NCI-H82 treated with DMSO at 0.1 percent for 48 hours (cell line): ENCODE data around the gene SPATC1L.
"Not testable (repeated sequence)": the region's sequence is repeated elsewhere in the genome, so short reads cannot be mapped to it uniquely, and the experiment has no call there.

ENCODE experiments used
- DNase-seq: peaks from one replicate; lab custom pipeline; 2025; ENCODE audit not compliant: unreplicated experiment; lab: John Stamatoyannopoulos, UW

SPATC1L gene

DNA sequence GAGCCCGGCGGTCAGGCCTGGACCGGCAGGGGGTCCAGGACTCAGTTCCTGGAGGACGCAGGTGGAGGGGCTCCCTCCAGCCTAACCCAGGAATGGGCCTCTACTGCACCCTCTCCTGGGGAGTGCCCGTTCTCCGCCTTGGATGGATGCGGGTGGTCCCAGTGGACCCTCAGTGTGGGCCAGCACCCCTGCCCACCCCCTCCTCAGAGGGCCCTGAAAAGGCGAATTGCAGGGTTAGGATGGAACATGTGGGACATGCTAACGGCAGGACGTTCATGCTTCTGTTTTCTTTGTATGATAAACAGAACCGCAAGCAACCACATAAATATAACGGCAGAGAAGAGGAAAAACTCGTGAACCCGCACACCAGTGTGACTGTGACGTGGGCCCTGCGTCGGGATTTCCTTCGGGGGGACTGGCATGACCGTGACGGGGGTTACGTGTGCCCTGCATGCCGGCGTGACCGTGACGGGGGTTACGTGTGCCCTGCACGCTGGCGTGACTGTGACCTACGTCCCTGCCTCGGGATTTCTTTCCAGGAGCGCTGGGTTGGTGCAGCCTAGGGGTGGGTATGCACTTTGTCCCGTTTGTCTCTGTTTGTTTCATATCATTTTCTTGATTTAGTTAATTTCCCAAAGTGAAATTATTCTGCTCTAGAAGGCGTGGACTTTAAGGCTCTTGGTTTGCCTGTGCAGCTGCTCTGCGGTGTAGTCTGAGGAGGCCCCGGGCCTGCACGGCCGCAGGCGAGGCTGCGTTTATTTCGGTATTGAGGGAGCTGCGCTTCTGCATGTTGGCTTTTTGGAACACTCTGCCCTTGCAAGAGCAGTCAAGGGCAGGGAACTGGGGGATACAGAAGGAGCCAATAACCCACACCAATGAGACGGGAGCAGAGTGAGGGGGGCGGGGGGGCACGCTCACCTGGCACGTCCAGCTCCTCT lies 32.0 kb downstream of the SPATC1L start:
- DNase-seq = no peak

DNA sequence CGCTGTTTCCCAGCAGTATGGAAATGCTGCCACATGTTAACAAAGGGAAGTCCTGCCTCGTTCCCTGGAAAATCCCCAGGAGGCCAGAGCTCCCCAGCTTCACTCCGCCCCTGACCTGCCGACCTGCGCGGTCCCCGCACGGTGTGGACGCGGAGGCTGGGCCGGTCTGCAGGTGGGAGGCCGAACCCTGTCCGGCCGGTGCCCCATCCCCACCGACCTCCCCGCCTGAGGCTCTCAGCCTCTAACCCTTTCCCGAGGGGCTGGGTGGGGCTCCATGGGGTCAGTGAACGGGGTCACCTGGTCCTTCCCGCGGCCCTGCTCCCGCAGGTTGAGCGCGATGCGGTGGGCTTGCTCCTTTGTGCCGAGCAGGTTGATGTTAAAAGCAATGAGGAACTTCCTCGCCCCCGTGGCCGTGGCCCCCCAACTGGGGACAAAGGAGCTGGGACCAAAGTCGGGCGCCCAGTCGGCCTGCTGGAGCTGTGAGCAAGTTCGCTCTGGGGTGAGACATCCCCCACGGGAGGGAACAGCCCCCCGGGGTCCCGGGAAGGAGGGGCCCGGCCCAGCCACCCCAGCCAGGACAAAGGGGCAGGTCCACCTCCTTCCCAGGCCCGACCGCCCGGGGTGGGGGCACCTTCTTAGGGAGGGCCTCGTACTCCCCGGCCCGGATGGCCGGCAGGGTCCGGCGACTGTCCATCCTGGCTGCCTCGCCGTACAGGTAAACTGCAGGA lies 32.8 kb downstream of the SPATC1L start:
- DNase-seq = no peak

DNA sequence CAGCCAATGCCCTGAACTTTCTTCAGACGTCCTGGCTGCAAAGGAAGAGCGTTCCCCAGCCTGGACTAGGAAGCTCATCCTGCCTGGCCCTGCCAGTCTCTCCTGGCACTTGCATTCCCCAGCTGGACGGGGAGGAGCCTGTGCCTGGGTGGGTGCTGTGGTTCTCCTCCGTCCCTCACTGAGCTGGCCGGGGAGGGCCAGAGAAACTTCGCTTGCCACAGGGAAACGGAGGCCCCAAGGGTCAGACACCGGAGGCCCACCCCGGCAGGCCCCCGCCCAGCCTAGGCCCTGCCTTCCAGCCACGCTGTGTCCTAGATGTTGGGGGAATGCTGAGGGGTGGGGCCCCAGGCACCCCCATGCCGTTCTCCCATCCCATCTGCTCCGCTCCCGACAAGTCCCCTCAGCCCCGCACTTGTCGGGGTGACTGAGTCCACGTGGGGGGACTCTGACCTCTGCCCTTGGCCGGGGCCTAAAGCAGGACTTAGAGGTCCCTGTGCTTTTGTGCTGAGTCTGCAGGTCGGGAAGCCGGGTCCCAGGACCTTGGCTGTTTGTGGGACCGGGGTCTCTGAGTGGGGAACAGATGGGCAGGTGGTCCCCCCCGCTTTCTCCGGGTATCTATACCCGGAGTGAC lies 33.7 kb downstream of the SPATC1L start:
- no peak for DNase-seq

DNA sequence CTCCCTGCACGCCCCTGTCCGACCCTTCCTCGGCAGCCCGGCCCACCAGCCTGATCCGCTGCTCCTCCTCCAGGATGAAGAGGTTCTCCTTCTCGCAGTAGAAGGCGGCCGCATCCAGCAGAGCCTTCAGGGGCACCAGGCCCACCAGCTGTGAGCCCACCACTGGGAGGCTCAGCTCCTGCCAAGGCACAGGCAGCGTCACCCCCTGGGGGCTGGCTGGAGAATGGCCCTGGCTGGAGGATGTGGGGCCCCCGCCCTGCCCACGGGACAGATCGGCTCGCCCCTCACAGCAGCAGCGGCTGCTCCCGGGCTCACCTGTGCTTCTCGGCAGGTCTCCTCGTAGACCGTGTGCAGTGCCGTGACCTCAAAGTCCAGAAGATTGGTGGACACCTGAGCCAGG lies 34.2 kb downstream of the SPATC1L start:
- no peak for DNase-seq

DNA sequence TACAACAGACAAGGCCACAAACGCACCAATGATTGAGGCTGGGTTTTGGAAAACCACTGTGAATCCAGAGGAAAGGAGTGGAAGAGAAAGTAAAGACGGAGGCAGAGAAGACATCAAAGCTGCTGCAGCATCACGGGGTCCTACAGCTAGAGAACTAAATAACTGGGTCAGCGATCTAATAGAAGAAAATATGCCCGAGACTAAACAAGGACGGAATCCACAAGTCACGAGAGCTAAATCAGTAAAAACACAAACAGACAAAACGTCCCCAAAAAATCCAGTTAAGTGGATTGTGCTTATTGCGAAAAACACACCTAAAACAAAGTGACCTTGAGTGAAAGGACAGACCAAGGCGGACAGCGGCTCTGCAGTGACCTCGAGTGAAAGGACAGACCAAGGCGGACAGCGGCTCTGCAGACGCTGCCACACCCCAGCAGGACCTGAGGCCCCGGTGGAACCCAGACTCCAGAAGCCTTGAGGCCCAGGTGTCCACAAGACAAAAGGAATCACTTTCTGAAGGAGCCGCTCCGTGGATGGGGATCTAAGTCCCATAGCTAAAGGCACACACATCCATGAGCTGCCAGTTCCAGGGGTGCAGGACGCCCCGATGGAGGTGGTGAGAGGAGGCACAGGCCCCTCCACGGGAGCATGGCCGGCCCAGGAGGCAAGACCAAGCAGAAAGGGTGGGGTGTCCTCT lies 34.9 kb downstream of the SPATC1L start:
- no peak for DNase-seq

DNA sequence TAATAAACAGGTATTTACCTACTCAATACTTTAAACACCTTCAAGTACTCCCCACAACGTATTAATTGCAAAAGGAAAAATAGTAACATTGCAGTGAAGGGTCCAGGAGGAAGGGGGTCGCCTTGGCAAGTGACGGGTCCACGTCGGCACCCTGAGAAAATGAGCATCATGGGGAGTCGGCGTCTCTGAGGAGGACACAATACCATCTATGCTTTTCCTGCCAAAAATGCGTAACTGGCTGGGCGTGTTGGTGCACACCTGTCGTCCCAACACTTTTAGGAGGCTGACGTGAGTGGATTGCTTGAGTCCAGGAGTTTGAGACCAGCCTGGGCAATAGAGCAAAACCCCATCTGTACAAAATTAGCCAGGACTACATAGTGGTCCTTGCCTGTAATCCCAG lies 36.2 kb downstream of the SPATC1L start:
- DNase-seq = no peak

DNA sequence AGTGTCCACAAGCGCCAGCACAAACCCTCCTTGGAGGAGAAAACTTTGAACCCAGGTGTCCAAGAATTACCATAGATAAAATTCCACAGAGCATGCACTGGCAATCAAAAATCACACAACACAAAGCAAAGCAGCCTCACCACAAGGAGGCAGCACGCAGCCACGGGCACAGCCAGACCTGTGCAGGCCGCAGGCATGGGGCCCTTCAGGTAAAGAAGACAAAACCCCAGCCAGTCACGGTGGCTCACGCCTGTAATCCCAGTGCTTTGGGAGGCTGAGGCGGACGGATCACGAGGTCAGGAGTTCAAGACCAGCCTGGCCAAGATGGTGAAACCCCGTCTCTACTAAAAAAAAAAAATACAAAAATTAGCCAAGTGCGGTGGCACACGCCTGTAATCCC lies 36.8 kb downstream of the SPATC1L start:
- peak; percentile 17 for DNase-seq

DNA sequence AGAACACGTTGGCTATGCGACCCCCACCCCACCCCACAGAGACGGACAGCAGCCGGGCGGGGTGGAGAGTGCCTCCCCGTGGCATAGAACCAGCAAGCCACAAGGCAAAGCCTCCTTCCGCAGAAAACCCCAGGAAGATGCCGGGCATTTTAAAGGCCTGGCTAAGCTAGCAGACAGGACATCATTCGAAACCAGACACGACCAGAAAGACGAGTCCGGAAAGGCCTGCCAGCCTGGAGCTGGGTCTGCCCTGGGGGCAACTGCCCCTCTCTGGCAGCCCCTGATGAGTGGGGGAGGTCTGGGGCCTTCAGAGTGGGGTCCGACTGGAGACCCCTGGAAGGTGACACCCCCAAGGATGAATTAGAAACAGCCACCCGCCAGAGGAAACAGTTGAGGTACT lies 37.4 kb downstream of the SPATC1L start:
- no peak for DNase-seq

DNA sequence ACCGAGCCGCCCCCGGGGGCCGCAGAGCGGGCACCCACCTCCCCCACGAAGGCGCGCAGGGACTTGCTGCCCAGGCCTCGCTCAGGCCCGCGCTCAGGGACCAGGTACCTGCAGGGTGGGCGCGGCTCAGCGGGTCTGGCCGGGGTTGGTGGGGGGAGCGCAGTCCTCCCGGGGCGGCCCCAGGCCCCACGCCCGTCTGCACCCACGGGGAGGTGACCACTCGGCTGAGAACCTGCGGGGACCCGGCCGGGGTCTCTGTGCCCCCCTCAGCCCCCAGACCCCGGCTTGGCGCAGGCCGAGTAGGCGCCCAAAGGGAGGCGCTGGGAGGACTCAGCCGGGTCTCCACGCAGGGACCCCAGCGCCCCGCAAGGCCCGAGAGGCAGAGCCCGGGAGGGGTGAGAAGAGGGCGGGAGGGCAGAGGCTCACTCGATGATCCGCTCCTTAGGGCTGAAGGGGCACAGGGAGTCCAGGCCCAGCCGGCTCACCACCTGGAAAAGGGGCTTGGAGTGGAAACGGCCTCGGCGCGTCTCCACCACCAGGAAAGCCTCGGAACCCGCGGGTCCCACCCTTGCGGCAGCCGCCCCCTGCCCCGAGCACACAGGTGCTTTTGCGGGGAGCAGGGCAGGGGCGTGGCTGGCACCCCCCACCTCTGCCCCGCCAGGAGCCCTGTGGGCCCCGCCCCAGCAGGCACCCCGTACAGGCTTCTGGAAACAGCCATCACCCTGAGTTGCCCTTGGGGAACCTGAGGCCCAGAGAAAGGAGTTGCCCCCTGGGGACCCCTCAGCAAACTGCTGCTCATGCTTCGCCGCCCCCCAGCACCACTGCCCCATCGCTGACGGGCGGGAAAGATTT lies 38.2 kb downstream of the SPATC1L start:
- no peak for DNase-seq

DNA sequence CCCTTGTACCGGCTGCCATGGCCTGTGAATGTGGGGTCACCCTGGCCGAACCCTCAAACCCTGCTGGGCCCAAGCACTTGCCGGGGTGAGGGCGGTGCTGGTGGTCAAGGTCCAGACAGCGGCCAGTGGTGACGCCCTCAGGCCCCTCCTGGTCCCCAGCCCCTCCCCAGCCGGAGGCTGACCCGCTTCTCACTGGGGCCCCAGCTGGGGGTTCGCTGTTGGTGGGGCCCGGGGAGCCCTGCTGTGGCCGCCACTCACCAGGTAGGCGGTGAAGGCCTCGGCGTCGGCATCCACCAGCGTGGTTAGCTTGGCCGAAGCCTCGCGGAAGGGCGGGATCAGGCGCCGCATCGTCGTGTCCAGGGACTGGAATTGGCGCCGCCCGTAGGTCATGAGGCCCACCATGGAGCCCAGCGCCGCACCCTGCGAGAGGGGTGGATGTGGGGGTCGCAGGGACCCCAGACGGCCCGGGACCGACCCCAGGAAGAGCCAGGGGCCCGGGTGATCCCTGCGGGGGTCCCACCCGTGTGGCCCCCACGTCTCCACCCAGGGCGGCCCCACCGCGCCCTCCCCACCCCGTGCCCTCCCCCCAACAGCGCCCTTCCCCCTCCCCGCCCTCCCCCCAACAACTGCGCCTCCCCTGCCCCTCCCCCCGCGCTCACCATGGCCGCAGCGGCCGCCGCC lies 39.0 kb downstream of the SPATC1L start:
- no peak for DNase-seq

DNA sequence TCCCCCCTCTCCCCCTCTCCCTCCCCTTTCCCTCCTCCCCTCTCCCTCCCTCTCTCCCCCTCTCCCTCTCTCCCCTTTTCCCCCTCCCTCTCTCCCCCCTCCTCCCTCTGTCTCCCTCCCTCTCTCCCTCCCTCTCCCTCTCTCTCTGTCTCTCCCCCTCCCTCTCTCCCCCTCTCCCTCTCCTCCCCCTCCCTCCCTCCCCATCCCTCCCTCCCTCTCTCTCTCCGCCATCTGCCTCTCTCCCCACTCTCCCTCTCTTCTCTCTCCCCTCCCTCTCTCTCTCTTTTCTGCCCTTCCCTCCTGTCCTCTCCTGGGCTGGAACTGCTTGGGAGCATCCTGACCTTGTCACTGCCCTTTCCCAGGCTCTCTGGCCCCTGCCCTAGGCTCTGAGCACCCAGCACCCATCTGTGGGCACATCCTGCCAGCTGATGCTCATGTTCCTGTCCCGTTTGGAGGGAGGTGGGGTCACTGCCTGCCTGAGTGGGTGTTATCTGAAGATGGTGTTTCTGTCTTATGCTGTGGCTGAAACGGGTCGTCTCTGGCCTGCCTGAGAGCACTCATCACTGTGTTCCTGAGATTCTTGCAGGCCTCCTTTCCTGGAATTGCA lies 39.7 kb downstream of the SPATC1L start:
- DNase-seq = no peak

DNA sequence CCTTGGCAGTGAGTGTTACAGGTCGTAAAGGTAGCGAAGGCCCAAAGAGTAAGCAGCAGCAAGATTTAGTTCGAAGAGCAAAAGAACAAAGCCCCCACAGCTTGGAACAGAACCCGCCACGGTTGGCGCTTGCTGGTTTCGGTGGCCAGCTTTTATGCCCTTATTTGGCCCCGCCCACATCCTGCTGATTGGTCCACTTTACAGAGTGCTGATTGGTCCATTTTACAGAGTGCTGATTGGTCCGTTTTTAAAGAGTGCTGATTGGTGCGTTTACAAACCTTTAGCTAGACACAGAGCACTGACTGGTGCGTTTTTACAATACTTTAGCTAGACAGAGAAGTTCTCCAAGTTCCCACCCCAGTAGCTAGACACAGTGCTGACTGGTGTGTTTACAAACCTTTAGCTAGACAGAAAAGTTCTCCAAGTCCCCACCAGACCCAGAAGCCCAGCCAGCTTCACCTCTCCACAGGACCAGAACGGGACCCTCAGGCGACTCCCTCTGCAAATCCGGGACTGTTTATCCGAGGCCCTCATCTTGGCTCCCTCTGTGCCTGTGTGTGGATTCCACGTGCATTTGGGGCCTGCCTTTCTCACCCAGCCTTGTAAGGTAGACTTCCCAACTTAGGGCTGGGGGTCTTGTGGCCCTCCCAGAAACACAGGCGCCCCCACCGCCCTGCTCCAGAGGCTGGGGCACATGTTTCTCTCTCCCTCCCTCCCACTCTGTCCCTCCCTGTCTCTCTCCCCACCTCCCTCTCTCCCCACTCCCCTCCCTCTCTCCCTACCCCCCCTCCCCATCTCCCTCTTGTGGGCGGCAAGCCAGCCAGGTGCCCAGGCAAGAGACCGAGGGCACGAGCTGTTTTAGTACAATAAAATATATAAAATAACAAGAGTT lies 41.4 kb downstream of the SPATC1L start:
- no peak for DNase-seq

DNA sequence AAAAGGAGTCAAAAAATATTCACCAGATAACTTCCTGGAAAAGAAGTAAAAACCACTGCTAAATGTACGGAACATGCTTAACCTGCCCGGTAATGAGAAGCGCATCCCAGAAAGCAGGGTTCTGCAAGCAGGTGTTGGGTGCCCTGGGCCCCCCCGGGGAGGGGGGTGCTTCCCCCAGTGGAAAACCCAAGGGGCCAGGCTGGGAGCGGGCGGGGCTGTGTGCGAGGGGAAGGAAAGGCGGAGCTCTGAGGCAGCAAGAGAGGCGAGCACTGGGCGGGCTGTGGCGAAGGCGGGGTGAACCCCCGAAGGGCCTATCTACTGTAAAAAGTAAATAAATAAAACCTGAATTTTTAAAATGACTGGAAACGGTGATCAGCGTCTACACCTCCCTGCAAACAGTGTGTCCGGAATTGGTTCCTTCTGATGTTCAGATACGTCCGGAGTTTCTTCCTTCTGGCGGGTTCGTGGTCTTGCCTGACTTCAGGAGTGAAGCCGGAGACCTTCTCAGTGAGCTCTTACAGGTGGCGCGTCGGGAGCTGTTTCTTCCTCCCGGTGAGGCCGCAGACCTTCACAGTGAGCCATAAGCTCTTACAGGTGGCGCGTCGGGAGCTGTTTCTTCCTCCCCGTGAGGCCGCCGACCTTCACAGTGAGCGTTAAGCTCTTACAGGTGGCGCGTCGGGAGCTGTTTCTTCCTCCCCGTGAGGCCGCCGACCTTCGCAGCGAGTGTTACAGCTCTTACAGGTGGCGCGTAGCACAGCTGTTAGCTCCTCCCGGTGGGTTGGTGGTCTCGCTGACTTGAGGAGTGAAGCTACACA lies 42.3 kb downstream of the SPATC1L start:
- no peak for DNase-seq

DNA sequence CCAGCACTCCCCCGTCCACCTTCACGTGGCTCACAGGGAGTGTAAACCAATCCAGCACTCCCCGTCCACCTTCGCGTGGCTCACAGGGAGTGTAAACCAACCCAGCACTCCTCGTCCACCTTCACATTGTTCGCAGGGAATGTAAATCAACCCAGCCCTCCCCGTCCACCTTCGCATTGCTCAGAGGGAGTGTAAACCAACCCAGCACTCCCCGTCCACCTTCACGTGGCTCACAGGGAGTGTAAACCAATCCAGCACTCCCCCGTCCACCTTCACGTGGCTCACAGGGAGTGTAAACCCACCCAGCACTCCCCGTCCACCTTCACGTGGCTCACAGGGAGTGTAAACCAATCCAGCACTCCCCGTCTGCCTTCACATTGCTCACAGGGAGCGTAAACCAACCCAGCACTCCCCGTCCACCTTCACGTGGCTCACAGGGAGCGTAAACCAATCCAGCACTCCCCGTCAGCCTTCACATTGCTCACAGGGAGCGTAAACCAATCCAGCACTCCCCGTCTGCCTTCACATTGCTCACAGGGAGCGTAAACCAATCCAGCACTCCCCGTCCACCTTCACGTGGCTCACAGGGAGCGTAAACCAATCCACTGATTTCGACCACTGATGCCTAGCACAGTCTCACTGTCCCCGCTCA lies 43.8 kb downstream of the SPATC1L start:
- not testable (repeated sequence) for DNase-seq

DNA sequence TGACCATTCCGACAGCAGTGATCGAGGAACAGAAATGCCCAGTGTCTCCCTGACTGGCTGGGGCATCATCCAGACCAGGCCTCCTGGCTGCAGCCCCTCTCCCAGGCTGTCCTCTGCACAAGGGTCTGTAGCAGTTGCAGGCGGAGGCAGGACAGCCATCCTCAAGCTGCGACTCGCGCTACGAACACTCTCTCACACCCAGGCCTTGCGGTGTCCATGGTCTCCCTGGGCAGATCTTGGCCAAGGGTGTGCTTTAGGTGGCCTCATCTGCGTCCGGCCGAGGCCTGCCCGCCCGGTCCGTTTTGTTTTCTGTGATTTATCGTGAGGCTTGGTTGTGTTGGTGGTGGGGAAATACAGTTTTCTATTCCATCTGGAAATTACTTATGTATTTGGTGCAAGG lies 44.6 kb downstream of the SPATC1L start:
- DNase-seq = no peak

DNA sequence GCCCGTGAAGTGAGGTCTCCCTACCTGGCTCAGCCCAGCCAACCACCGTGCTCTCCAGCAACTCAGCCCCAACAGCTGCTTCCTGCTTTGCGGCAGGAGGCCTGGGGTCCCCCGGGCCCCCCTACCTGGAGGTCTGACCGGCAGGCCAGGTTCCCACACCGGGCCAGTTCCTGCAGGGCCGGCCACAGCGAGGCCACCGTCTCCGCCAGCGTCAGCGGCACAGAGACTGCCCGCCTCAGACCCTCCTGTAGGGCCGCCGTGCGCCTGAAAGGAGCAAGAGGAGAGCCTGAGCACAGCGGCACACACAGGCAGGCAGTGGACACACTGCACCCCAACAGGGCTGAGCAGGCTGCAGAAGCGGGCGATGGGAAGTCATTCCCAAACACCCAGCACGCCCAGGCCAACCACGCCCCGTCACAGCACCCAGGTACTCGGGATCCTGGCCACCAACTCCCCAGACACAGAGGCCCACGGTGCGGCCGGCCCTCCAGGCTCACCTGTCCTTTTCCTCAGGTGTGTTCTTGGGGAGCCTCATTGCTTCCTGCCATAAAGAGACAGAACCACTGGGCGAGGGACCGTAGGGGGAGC lies 45.8 kb downstream of the SPATC1L start:
- DNase-seq = no peak

DNA sequence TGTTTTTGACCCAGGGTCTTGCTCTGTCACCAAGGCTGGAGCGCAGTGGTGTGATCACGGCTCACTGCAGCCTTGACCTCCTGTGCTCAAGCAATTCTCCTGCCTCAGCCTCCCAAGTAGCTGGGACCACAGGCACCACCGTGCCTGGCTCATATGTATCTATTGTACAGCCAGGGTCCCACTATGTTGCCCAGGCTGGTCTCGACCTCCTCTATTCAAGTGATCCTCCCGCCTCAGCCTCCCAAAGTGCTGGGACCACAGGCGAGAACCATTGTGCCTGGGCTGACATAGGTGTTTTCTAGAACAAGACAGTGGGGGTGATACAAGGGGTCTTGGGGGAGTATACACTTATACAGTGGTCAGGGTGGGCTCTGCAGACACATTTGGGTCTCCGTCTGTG lies 46.4 kb downstream of the SPATC1L start:
- no peak for DNase-seq
